ENCODE results near the gene ADAM29. TPM values are rescaled to one million over a fixed set of nuclear protein-coding genes. Genes with fewer than 3 reads are reported as not detected.

The ADAM29 gene
- total RNA-seq, 1 experiment from 2014 or later, result not detected

GRCh38 chr4:174993916-174994315 is 75.8 kb downstream of the ADAM29 start:
- Histone ChIP-seq H3K9me3 (ENCODE audit: control insufficient read depth in 1 of 2, insufficient read depth in 1 of 2, low read depth in 1 of 2, low read length in 2 of 2) (no peaks in the 10 kb centered on the region), H3K27ac (ENCODE audit: low read depth, low read length) (no peak overlapping the region), H3K4me2 (ENCODE audit: low read length) (no peak overlapping the region), H3K27me3 (ENCODE audit: insufficient read depth, low read length) (no peaks in the 10 kb centered on the region), H2AFZ (ENCODE audit: low read depth, low read length, poor library complexity, severe bottlenecking) (no peak overlapping the region), H3K4me3 (replicated peaks in 1 of 2; ENCODE audit: low read depth in 1 of 2, low read length in 2 of 2) (no peak overlapping the region), H3K36me3 (ENCODE audit: control insufficient read depth in 1 of 2, insufficient read depth in 2 of 2, low read length in 2 of 2) (no peaks in the 10 kb centered on the region), H3K79me2 (ENCODE audit: insufficient read depth, low read length) (no peaks in the 10 kb centered on the region), H4K20me1 (ENCODE audit: insufficient read depth) (no peaks in the 10 kb centered on the region), H3K9ac (ENCODE audit: low read length) (no peak overlapping the region), H3K9me2 (ENCODE audit: insufficient read depth) (no peaks in the 10 kb centered on the region), H3K4me1 (ENCODE audit: control insufficient read depth in 1 of 2, insufficient read depth in 2 of 2, low read length in 2 of 2) (no peaks in the 10 kb centered on the region)
- no peak for TF ChIP-seq ATF3 (IDR thresholded peaks at IDR 0.05)
- no peak for TF ChIP-seq EZH2phosphoT487 (IDR thresholded peaks at IDR 0.05; ENCODE audit: borderline replicate concordance)
- no peak for TF ChIP-seq CTCF (IDR thresholded peaks at IDR 0.05 in 2 of 3, conservative IDR thresholded peaks at IDR 0.05 in 1 of 3; ENCODE audit: borderline replicate concordance in 1 of 3, insufficient read depth in 1 of 3, low read depth in 2 of 3, low read length in 2 of 3)
- TF ChIP-seq CBX3 (IDR thresholded peaks at IDR 0.05; ENCODE audit: low read depth), result no peak
- TF ChIP-seq EGR1 (IDR thresholded peaks at IDR 0.05; ENCODE audit: low read depth), result no peak
- TF ChIP-seq CEBPB (IDR thresholded peaks at IDR 0.05; ENCODE audit: low read depth), result no peak
- TF ChIP-seq TCF7L2 (IDR thresholded peaks at IDR 0.05; ENCODE audit: borderline replicate concordance, extremely low read depth, insufficient read depth, insufficient read length), result no peak
- no peak for TF ChIP-seq POLR2AphosphoS5 (IDR thresholded peaks at IDR 0.05; ENCODE audit: low read depth, low read length)
- no peak for TF ChIP-seq ZBTB33 (IDR thresholded peaks at IDR 0.05; ENCODE audit: extremely low read depth, insufficient replicate concordance, low read length)
- no peak for TF ChIP-seq ZNF274 (IDR thresholded peaks at IDR 0.05; ENCODE audit: low read depth, low read length)
- no peak for TF ChIP-seq FOSL1 (IDR thresholded peaks at IDR 0.05; ENCODE audit: low read depth)
- no peak for TF ChIP-seq ELF1 (IDR thresholded peaks at IDR 0.05; ENCODE audit: borderline replicate concordance, low read depth)
- TF ChIP-seq RAD21 (IDR thresholded peaks at IDR 0.05; ENCODE audit: low read depth), result no peak
- no TSS peak for BruUV-seq (replicated peaks)
- intact Hi-C loops (cut with micrococcal nuclease), result no loop called here
- CTCF ChIA-PET, result no interaction called here
- RAD21 ChIA-PET (ENCODE audit: low non-redundant PET in 1 of 2, low total read pairs in 2 of 2, uncharacterized antibody in 2 of 2, unreplicated experiment in 2 of 2), result no interaction called here
- no peak for ATAC-seq
- POLR2A ChIA-PET, result no interaction called here
- no peak for DNase-seq (ENCODE audit: low read depth, low spot score)
